Measurements from ENCODE around the gene ALPL.
"Not testable (repeated sequence)": the region's sequence is repeated elsewhere in the genome, so short reads cannot be mapped to it uniquely, and the experiment has no call there.

ALPL gene

GRCh38 chr1:21509351-21510112, at the start of gene ALPL:
TSS of gene ALPL (plus strand) at chr1:21509423. CDS start at chr1:21554082, 44,659 bp downstream.
- DNase-seq (ENCODE audit: low read depth, low spot score), result no peak

GRCh38 chr1:21465127-21465526, 44.1 kb upstream of the ALPL start:
- not testable (repeated sequence) for DNase-seq (ENCODE audit: low read depth, low spot score)

GRCh38 chr1:21467946-21468345, 41.3 kb upstream of the ALPL start:
- not testable (repeated sequence) for DNase-seq (ENCODE audit: low read depth, low spot score)

GRCh38 chr1:21468599-21468998, 40.6 kb upstream of the ALPL start:
- DNase-seq (ENCODE audit: low read depth, low spot score), result no peak

- no peak for DNase-seq (ENCODE audit: low read depth, low spot score)
Measured at GRCh38 chr1:21469581-21469980, 39.6 kb upstream of the ALPL start.

GRCh38 chr1:21472861-21473260, 36.4 kb upstream of the ALPL start:
- no peak for DNase-seq (ENCODE audit: low read depth, low spot score)

- DNase-seq (ENCODE audit: low read depth, low spot score), result no peak
Measured at GRCh38 chr1:21478356-21478755, 30.9 kb upstream of the ALPL start.

GRCh38 chr1:21483881-21484280, 25.3 kb upstream of the ALPL start:
- not testable (repeated sequence) for DNase-seq (ENCODE audit: low read depth, low spot score)

- DNase-seq (ENCODE audit: low read depth, low spot score), result no peak
Measured at GRCh38 chr1:21489146-21489545, 20.1 kb upstream of the ALPL start.

- peak; percentile 58 for DNase-seq (ENCODE audit: low read depth, low spot score)
Measured at GRCh38 chr1:21490774-21491487, 18.3 kb upstream of the ALPL start.

- DNase-seq (ENCODE audit: low read depth, low spot score), result peak; percentile 61
Measured at GRCh38 chr1:21491488-21492355, 17.5 kb upstream of the ALPL start.

- DNase-seq (ENCODE audit: low read depth, low spot score), result no peak
Measured at GRCh38 chr1:21492356-21492625, 16.9 kb upstream of the ALPL start.

GRCh38 chr1:21494196-21494595, 15.0 kb upstream of the ALPL start:
- DNase-seq (ENCODE audit: low read depth, low spot score), result no peak

GRCh38 chr1:21495225-21495820, 13.9 kb upstream of the ALPL start:
- no peak for DNase-seq (ENCODE audit: low read depth, low spot score)

- DNase-seq (ENCODE audit: low read depth, low spot score), result no peak
Measured at GRCh38 chr1:21496063-21496462, 13.2 kb upstream of the ALPL start.

GRCh38 chr1:21496886-21497285, 12.3 kb upstream of the ALPL start:
- no peak for DNase-seq (ENCODE audit: low read depth, low spot score)

GRCh38 chr1:21497466-21498061, 11.7 kb upstream of the ALPL start:
- DNase-seq (ENCODE audit: low read depth, low spot score), result no peak

GRCh38 chr1:21499283-21499950, 9.8 kb upstream of the ALPL start:
- DNase-seq (ENCODE audit: low read depth, low spot score), result peak; percentile 39

GRCh38 chr1:21503706-21504377, 5.4 kb upstream of the ALPL start:
- no peak for DNase-seq (ENCODE audit: low read depth, low spot score)

GRCh38 chr1:21506804-21507203, 2.4 kb upstream of the ALPL start:
- no peak for DNase-seq (ENCODE audit: low read depth, low spot score)
